GM12878 (cell line): ENCODE results near the gene RALGPS1.

Experiments used
- BACH1 ChIP-seq: fragments of 450-650 bp; IDR thresholded peaks from 2 replicates; pipeline ENCODE4 v1.6.1; 2017; ENCODE audit warnings: mild to moderate bottlenecking, borderline replicate concordance
- CEBPB ChIP-seq, 2 experiments: fragments of 150-350 bp in 1 of 2; IDR thresholded peaks; 2 replicates each; pipeline ENCODE4 v1.6.1; 2012 to 2014; ENCODE audit warnings: low read depth in 2 of 2, low read length in 2 of 2, borderline replicate concordance in 1 of 2, inconsistent platforms in 1 of 2
- EZH2 ChIP-seq: IDR thresholded peaks from 2 replicates; pipeline ENCODE4 v1.6.1; 2012; ENCODE audit warnings: low read depth, mild to moderate bottlenecking, control low read depth, inconsistent platforms, low read length, borderline replicate concordance; ENCODE audit not compliant: control insufficient read depth
- JUND ChIP-seq: IDR thresholded peaks from 2 replicates; pipeline ENCODE4 v1.6.1; 2012; ENCODE audit warnings: low read depth, mild to moderate bottlenecking, low read length, improper control_type of control experiment, moderate library complexity
- RB1 ChIP-seq: fragments of 450-650 bp; formaldehyde crosslinking; IDR thresholded peaks from 2 replicates; pipeline ENCODE4 v1.6.1; 2017; ENCODE audit warnings: mild to moderate bottlenecking, borderline replicate concordance
- RCOR1 ChIP-seq: conservative IDR thresholded peaks from 2 replicates; pipeline ENCODE4 v1.6.1; 2012; ENCODE audit warnings: low read depth, low read length, improper control_type of control experiment
- SMAD1 ChIP-seq: fragments of 450-650 bp; IDR thresholded peaks from 2 replicates; pipeline ENCODE4 v1.6.1; 2018; ENCODE audit warnings: mild to moderate bottlenecking, low read depth; ENCODE audit not compliant: partially characterized antibody
- SPI1 ChIP-seq: IDR thresholded peaks from 2 replicates; pipeline ENCODE4 v1.6.1; 2011; ENCODE audit warnings: low read depth, mild to moderate bottlenecking, low read length, moderate library complexity, borderline replicate concordance; ENCODE audit not compliant: insufficient read depth
- SUPT20H ChIP-seq: IDR thresholded peaks from 2 replicates; pipeline ENCODE4 v1.6.1; 2011; ENCODE audit warnings: low read depth, mild to moderate bottlenecking, low read length, moderate library complexity, borderline replicate concordance; ENCODE audit not compliant: control insufficient read depth
- TF ChIP-seq, protein P1 (sequence below), 3 experiments: IDR thresholded peaks in 2 of 3; conservative IDR thresholded peaks in 1 of 3; 2 replicates each; pipeline ENCODE4 v1.5.1; 2011; ENCODE audit warnings: low read depth in 3 of 3, low read length in 3 of 3, mild to moderate bottlenecking in 3 of 3, control low read depth in 2 of 3, moderate library complexity in 2 of 3, inconsistent platforms in 1 of 3, mixed read lengths in 1 of 3; ENCODE audit not compliant: control insufficient read depth in 2 of 3, insufficient read depth in 1 of 3; ENCODE audit errors: extremely low read depth in 1 of 3
- TF ChIP-seq, protein P2 (sequence below): IDR thresholded peaks from 2 replicates; pipeline ENCODE4 v1.6.1; 2012; ENCODE audit warnings: low read depth, low read length, improper control_type of control experiment
- TF ChIP-seq, protein P3 (sequence below): IDR thresholded peaks from 2 replicates; pipeline ENCODE4 v1.6.1; 2012; ENCODE audit warnings: mild to moderate bottlenecking, low read depth, low read length

DNA sequence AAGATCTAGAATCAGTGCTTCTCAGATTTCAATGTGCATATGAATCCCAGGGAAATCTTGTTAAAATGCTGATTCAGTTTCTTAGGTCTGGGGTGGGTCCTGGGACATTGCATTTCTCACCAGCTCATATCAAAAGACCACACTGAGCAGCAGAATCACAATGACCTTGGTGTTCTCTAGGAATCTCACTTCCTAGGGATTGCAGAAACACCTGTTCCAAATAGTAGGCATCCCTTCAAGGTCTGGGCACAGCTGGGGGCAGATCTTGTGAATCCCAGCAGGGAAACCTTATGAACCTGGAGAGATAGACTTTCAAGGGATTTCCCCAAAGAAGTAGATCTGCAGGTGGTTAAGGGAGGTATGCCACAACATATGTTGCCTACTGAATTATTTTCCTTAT, 341.1 kb downstream of the RALGPS1 start:
- TF ChIP-seq CEBPB (IDR thresholded peaks at IDR 0.05; ENCODE audit: borderline replicate concordance in 1 of 2, low read depth in 2 of 2, low read length in 2 of 2) (no peak), SUPT20H (no peak), RB1 (no peak), BACH1 (no peak), SMAD1 (no peak), EZH2 (no peak), RCOR1 (no peak), SPI1 (no peak), JUND (no peak)
- TF ChIP-seq, protein P1, sequence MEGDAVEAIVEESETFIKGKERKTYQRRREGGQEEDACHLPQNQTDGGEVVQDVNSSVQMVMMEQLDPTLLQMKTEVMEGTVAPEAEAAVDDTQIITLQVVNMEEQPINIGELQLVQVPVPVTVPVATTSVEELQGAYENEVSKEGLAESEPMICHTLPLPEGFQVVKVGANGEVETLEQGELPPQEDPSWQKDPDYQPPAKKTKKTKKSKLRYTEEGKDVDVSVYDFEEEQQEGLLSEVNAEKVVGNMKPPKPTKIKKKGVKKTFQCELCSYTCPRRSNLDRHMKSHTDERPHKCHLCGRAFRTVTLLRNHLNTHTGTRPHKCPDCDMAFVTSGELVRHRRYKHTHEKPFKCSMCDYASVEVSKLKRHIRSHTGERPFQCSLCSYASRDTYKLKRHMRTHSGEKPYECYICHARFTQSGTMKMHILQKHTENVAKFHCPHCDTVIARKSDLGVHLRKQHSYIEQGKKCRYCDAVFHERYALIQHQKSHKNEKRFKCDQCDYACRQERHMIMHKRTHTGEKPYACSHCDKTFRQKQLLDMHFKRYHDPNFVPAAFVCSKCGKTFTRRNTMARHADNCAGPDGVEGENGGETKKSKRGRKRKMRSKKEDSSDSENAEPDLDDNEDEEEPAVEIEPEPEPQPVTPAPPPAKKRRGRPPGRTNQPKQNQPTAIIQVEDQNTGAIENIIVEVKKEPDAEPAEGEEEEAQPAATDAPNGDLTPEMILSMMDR (IDR thresholded peaks at IDR 0.05 in 2 of 3, conservative IDR thresholded peaks at IDR 0.05 in 1 of 3; ENCODE audit: control insufficient read depth in 2 of 3, extremely low read depth in 1 of 3, insufficient read depth in 1 of 3, low read depth in 3 of 3, low read length in 3 of 3), result no peak
- TF ChIP-seq, protein P2, sequence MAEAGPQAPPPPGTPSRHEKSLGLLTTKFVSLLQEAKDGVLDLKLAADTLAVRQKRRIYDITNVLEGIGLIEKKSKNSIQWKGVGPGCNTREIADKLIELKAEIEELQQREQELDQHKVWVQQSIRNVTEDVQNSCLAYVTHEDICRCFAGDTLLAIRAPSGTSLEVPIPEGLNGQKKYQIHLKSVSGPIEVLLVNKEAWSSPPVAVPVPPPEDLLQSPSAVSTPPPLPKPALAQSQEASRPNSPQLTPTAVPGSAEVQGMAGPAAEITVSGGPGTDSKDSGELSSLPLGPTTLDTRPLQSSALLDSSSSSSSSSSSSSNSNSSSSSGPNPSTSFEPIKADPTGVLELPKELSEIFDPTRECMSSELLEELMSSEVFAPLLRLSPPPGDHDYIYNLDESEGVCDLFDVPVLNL, result no peak
- TF ChIP-seq, protein P3, sequence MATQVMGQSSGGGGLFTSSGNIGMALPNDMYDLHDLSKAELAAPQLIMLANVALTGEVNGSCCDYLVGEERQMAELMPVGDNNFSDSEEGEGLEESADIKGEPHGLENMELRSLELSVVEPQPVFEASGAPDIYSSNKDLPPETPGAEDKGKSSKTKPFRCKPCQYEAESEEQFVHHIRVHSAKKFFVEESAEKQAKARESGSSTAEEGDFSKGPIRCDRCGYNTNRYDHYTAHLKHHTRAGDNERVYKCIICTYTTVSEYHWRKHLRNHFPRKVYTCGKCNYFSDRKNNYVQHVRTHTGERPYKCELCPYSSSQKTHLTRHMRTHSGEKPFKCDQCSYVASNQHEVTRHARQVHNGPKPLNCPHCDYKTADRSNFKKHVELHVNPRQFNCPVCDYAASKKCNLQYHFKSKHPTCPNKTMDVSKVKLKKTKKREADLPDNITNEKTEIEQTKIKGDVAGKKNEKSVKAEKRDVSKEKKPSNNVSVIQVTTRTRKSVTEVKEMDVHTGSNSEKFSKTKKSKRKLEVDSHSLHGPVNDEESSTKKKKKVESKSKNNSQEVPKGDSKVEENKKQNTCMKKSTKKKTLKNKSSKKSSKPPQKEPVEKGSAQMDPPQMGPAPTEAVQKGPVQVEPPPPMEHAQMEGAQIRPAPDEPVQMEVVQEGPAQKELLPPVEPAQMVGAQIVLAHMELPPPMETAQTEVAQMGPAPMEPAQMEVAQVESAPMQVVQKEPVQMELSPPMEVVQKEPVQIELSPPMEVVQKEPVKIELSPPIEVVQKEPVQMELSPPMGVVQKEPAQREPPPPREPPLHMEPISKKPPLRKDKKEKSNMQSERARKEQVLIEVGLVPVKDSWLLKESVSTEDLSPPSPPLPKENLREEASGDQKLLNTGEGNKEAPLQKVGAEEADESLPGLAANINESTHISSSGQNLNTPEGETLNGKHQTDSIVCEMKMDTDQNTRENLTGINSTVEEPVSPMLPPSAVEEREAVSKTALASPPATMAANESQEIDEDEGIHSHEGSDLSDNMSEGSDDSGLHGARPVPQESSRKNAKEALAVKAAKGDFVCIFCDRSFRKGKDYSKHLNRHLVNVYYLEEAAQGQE, result no peak
